Skin epidermis (tissue), 12 donors: Measurements from ENCODE around the gene ADCY4.
A peak's percentile ranks its signal among the peaks of the same experiment; 100 is the strongest.
"Not testable (repeated sequence)": the region's sequence is repeated elsewhere in the genome, so short reads cannot be mapped to it uniquely, and the experiment has no call there.

Source experiments
- H3K27ac ChIP-seq, 21 experiments: fragments of 200-600 bp; sonication (generic) in 11 of 21; one replicate each; pipeline ENCODE4 v1.5.0; 2020; ENCODE audit warnings: mild to moderate bottlenecking in 3 of 21, inconsistent platforms in 2 of 21, moderate library complexity in 2 of 21
- H3K4me3 ChIP-seq, 7 experiments: fragments of 200-600 bp; sonication (generic) in 2 of 7; one replicate each; pipeline ENCODE4 v1.5.0; 2020; ENCODE audit warnings: inconsistent platforms in 2 of 7, mild to moderate bottlenecking in 2 of 7, moderate library complexity in 1 of 7

The ADCY4 gene

GRCh38 chr14:24368212-24368561, 33.3 kb upstream of the ADCY4 start:
- Histone ChIP-seq H3K4me3 (peak overlapping the region; percentile 34 to 52 (median 41)), H3K27ac (peak overlapping the region in 20 of 21 experiments; percentile 62 to 98 (median 86))

DNA sequence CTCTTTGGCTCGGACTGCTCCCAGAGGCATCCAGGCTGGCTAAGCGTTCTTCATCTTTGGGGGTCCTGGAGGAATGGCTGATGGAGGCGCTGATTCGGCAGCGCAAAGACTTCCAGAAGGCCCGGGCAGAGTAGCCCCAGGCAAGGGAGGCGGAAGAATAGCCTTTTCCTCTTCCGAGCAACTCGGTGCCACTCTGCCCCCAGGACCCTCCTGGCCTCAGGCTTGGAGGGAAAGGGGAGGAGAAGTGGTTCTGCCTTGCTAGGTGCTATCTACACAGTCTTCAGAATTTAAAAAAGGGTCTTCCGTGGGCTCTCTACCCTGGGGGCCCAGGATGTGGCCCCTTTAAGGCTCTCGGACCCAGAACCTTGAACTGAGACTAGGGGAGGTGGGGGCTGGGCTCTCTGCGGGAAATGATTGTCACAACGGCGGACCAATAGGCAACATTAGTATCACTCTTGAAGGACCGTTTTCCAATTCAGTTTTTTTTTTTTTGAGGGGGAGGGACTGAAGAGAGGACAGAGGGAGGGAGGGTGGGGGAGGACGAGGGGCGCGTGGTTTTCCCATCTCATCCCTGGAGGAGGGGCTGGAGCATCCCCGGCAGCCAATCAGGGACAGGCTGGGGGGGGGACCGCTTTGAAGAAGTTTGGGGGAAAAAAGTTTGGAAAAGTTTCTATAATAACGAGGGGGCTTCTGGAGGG, 32.8 kb upstream of the ADCY4 start, which contains the start of gene NFATC4:
TSS of gene NFATC4 (plus strand) at position 671 of the 698 bp plus-strand sequence. CDS start 157 bp downstream, outside the sequence.
- Histone ChIP-seq H3K4me3 (peak within 1 kb of the TSS; percentile 34 to 52 (median 41)), H3K27ac (peak within 1 kb of the TSS; percentile 56 to 98 (median 86))

- peak overlapping the region; percentile 56 to 98 (median 84) for H3K27ac ChIP-seq
- H3K4me3 ChIP-seq, result peak overlapping the region; percentile 10 to 52 (median 40)
These were observed 32.0 kb upstream of the ADCY4 start for GRCh38 chr14:24366721-24367513.

DNA sequence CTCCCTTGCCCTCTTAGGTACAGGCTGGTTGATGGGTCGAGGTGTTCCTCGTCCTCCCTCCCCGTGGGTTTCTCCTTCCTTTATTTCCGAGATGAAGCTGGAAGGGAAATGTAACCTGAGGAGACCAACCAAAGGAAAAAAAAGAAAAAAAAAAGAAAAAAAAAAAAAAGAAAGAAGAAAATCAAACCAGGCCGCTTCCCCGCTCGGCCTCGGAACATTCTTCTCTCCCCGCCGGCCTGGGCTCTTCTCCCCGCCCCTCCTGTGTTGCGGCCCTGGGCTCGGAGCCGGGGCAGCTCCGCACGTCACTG, 31.5 kb upstream of the ADCY4 start:
- Histone ChIP-seq H3K27ac (peak overlapping the region in 20 of 21 experiments; percentile 72 to 98 (median 85)), H3K4me3 (peak overlapping the region; percentile 3 to 52 (median 40))

GRCh38 chr14:24365600-24366412, 30.9 kb upstream of the ADCY4 start:
- peak overlapping the region in 20 of 21 experiments; percentile 72 to 98 (median 85) for H3K27ac ChIP-seq
- peak overlapping the region in 6 of 7 experiments; percentile 3 to 52 (median 39) for H3K4me3 ChIP-seq

GRCh38 chr14:24364841-24365240, 30.0 kb upstream of the ADCY4 start:
- H3K4me3 ChIP-seq, result no peak overlapping the region
- peak overlapping the region in 16 of 21 experiments; percentile 73 to 94 (median 85) for H3K27ac ChIP-seq

DNA sequence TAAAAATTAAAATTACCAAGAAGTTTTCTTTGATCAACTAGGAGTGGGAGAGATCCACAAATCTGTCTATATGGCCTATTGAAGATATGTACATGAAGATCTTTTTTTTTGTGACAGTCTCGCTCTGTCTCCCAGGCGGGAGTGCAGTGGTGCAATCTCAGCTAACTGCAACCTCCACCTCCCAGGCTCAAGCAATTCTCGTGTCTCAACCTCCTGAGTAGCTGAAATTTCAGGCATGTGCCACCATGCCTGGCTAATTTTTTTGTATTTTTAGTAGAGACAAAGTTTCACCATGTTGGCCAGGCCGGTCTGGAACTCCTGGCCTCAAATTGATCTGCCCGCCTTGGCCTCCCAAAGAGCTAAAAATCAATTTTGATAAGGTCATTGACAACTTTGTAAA, 28.5 kb upstream of the ADCY4 start:
- H3K27ac ChIP-seq, result no peak overlapping the region
- H3K4me3 ChIP-seq, result no peak overlapping the region

DNA sequence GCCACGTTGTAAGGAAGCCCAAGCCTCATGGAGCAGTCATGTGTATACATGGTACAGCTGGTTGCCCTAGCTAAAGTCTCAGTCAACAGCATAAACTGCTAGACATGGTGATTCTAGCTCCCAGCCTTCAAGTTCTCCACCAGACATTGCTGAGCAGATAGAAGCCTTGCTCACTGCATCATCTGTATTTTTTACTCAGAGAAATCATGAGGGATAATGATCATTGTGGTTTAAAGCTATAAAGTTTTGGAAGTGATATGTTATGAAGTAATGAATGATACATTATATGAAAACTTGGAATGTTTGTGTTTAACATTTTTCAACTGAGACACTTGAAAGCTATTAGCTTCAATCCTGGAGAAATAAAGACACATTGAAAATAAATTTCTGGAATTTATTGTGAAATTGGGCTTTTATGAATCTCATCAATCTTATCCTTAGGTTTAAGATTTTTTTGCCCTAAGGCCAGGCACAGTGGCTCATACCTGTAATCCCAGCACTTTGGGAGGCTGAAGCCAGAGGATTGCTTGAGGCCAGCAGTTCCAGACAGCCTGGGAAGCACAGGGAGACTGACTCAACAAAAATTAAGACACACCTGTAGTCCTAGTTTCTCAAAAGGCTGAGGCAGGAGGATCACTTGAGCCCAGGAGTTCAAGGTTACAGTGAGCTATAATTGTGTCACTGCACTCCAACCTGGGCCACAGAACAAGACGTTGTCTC, 27.5 kb upstream of the ADCY4 start:
- Histone ChIP-seq H3K27ac (peak overlapping the region in 2 of 21 experiments; percentile 58 to 61), H3K4me3 (no peak overlapping the region)

GRCh38 chr14:24361326-24361725, 26.5 kb upstream of the ADCY4 start:
- H3K4me3 ChIP-seq, result no peak overlapping the region
- no peak overlapping the region for H3K27ac ChIP-seq

GRCh38 chr14:24360281-24360680, 25.4 kb upstream of the ADCY4 start:
- H3K4me3 ChIP-seq, result no peak overlapping the region
- no peak overlapping the region for H3K27ac ChIP-seq

DNA sequence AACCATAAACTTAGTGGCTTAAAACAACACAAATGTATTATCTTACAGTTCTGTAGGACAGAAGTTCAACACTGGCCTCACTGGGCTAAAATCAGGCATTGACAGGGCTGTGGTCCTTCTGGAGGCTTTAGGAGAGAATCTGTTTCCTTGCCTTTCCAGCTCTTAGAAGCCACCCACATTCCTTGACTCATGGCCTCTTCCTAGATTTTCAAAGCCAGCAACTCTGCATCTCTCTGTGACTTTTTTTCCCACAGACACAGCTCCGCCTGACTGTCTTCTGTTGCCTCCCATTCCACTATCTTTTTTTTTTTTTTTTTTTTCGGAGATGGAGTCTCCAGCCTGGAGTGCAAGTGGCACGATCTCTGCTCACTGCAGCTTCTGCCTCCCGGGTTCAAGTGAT, 21.3 kb upstream of the ADCY4 start:
- no peak overlapping the region for H3K27ac ChIP-seq
- no peak overlapping the region for H3K4me3 ChIP-seq

- Histone ChIP-seq H3K27ac (peak overlapping the region in 4 of 21 experiments; percentile 29 to 62 (median 55)), H3K4me3 (no peak overlapping the region)
These were observed 20.1 kb upstream of the ADCY4 start for GRCh38 chr14:24355009-24355408.

- peak overlapping the region in 15 of 21 experiments; percentile 18 to 64 (median 42) for H3K27ac ChIP-seq
- not testable (repeated sequence) for H3K4me3 ChIP-seq
These were observed 19.6 kb upstream of the ADCY4 start for GRCh38 chr14:24354482-24354825.

DNA sequence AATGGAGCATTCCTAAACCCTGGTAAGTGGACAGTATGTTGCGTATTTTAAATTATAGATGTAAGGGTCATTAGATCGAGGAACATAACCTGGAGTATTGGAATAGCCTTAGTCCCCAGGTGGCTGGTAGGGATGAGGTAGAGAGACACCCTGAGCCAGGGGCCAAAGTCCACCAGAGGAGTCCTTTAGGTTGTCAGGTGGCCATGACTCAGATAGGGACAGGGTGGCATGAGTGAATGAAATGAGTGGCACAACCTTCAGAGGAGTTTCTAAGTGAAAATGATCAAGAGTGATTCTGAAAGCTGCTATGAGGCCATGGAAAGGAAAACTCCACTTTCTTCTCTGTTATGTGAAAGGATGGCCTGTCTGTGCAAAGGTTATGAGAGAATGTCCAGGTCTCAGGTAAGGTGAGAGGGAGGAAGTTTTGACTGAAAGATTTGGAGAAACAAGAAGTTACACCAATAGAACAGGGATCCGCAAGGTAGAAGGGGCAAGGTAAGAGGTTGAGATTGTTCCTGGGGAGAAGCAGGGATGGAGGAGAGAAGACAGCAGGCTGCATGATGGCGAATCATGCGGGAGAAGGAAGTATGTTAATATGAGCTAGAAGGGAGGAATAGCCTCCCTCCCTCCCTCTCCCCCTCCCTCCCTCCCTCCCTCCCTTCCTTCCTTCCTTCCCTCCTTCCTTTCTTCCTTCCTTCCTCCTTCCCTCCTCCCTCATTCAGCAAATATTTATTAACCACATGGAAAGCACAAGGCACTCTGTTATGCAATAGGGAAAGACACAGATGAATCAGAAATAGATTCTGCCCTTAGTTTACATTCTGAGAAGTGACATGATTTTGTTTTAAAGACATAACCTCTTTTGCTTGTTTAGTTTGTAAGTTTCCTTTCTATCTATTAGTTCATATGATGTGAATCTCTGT, 18.9 kb upstream of the ADCY4 start:
- Histone ChIP-seq H3K4me3 (no peak overlapping the region), H3K27ac (peak overlapping the region in 15 of 21 experiments; percentile 7 to 64 (median 42))

GRCh38 chr14:24351517-24351916, 16.6 kb upstream of the ADCY4 start:
- Histone ChIP-seq H3K27ac (no peak overlapping the region), H3K4me3 (no peak overlapping the region)

DNA sequence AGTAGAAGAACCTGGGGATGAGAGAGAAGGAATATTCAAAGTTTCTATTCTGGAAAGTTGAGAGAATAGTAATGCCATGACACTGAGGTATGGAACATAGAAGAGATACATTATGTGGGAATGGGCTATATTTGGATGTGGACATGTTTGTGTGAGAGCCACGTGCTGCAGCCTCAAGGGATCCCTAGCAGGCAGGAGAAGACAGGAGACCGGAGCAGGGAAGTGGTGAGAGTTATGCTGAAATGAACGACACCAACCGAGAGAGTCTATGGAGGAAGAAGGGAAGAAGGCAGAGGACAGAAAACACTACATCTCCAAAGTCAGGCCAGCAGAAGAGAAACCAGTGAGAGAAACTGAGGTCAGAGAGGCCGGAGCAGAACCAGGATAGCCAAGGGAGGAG, 14.9 kb upstream of the ADCY4 start:
- Histone ChIP-seq H3K4me3 (no peak overlapping the region), H3K27ac (no peak overlapping the region)

DNA sequence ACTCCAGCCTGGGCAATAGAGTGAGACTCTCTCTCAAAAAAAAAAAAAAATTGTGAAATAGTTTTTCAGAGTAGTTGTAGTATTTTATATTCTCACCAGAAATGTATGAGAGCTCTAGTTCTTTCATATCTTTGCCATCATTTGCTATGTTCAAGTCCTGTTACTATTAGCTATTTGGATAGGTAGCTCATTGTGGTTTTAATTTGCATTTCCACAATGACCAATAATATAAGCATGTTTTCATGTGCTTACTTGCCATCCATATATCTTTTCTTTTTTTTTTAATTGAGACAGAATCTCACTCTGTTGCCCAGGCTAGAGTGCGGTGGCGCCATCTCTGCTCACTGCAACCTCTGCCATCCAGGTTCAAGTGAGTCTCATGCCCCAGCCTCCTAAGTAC, 13.3 kb upstream of the ADCY4 start:
- no peak overlapping the region for H3K27ac ChIP-seq
- H3K4me3 ChIP-seq, result no peak overlapping the region

- no peak overlapping the region for H3K4me3 ChIP-seq
These were observed 12.3 kb upstream of the ADCY4 start for GRCh38 chr14:24347134-24347533.

More at GRCh38 chr14:24347134-24347533, 12.3 kb upstream of the ADCY4 start:
- peak overlapping the region in 1 of 21 experiments; percentile 18 for H3K27ac ChIP-seq
